Activated CD4-positive, alpha-beta T cell treated with anti-CD3 and anti-CD28 coated beads for 24 hours (primary cell): ENCODE results near the gene EMSY.

Experiments
- DNase-seq, 2 donors: peaks; one replicate each; pipeline ENCODE4 v3.0.0-alpha.2; 2020; ENCODE audit warnings: low read depth in 2 of 2

EMSY gene

GRCh38 chr11:76523786-76524436 lies 79.1 kb downstream of the EMSY start:
- DNase-seq, result no peak

GRCh38 chr11:76524461-76524860 lies 79.6 kb downstream of the EMSY start:
- DNase-seq, result no peak

- no peak for DNase-seq
Observed at GRCh38 chr11:76524919-76525318, 80.1 kb downstream of the EMSY start.

GRCh38 chr11:76526878-76527277 lies 82.1 kb downstream of the EMSY start:
- DNase-seq, result no peak

- DNase-seq, result no peak
Observed at GRCh38 chr11:76542436-76542835, 97.6 kb downstream of the EMSY start.

- no peak for DNase-seq
Observed at GRCh38 chr11:76543006-76543703, 98.3 kb downstream of the EMSY start.

- no peak for DNase-seq
Observed at GRCh38 chr11:76550781-76551180, 106.0 kb downstream of the EMSY start.

GRCh38 chr11:76551400-76551799 lies 106.6 kb downstream of the EMSY start:
- DNase-seq, result no peak

- no peak for DNase-seq
Observed at GRCh38 chr11:76552987-76553386, 108.2 kb downstream of the EMSY start.

GRCh38 chr11:76553554-76554476 lies 109.0 kb downstream of the EMSY start:
- DNase-seq, result no peak

- DNase-seq, result no peak
Observed at GRCh38 chr11:76554767-76555166, 109.9 kb downstream of the EMSY start.

- no peak for DNase-seq
Observed at GRCh38 chr11:76557466-76557865, 112.6 kb downstream of the EMSY start.

- no peak for DNase-seq
Observed at GRCh38 chr11:76558473-76558872, 113.7 kb downstream of the EMSY start.

- DNase-seq, result no peak
Observed at GRCh38 chr11:76558891-76559290, 114.1 kb downstream of the EMSY start.

GRCh38 chr11:76559346-76559745 lies 114.5 kb downstream of the EMSY start:
- DNase-seq, result no peak

GRCh38 chr11:76560219-76560618 lies 115.4 kb downstream of the EMSY start:
- DNase-seq, result no peak

- no peak for DNase-seq
Observed at GRCh38 chr11:76561245-76561644, 116.4 kb downstream of the EMSY start.

GRCh38 chr11:76562541-76562940 lies 117.7 kb downstream of the EMSY start:
- DNase-seq, result no peak

- DNase-seq, result no peak
Observed at GRCh38 chr11:76564364-76564763, 119.5 kb downstream of the EMSY start.

- DNase-seq, result no peak
Observed at GRCh38 chr11:76566811-76567210, 122.0 kb downstream of the EMSY start.

GRCh38 chr11:76567261-76567660 lies 122.4 kb downstream of the EMSY start:
- DNase-seq, result no peak

- no peak for DNase-seq
Observed at GRCh38 chr11:76568139-76568538, 123.3 kb downstream of the EMSY start.

- no peak for DNase-seq
Observed at GRCh38 chr11:76568621-76569020, 123.8 kb downstream of the EMSY start.
